Measurements from ENCODE around the gene MORC3.
"Not testable (repeated sequence)": the region's sequence is repeated elsewhere in the genome, so short reads cannot be mapped to it uniquely, and the experiment has no call there.

Gene MORC3

GRCh38 chr21:36323032-36323431, 3.0 kb downstream of the MORC3 start:
- DNase-seq, result no peak

- no peak for DNase-seq
These were observed 5.5 kb downstream of the MORC3 start for GRCh38 chr21:36325373-36326010.

- peak; percentile 41 for DNase-seq
These were observed 10.9 kb downstream of the MORC3 start for GRCh38 chr21:36330904-36331303.

- no peak for DNase-seq
These were observed 17.1 kb downstream of the MORC3 start for GRCh38 chr21:36337099-36337509.

- no peak for DNase-seq
These were observed 19.0 kb downstream of the MORC3 start for GRCh38 chr21:36338975-36339374.

- not testable (repeated sequence) for DNase-seq
These were observed 22.6 kb downstream of the MORC3 start for GRCh38 chr21:36342581-36342980.

GRCh38 chr21:36344931-36345330, 24.9 kb downstream of the MORC3 start:
- DNase-seq, result no peak

- DNase-seq, result no peak
These were observed 27.4 kb downstream of the MORC3 start for GRCh38 chr21:36347278-36347961.

- DNase-seq, result no peak
These were observed 27.9 kb downstream of the MORC3 start for GRCh38 chr21:36347962-36348328.

- no peak for DNase-seq
These were observed 29.3 kb downstream of the MORC3 start for GRCh38 chr21:36349315-36349714.

- no peak for DNase-seq
These were observed 30.4 kb downstream of the MORC3 start for GRCh38 chr21:36350282-36350910.

- DNase-seq, result no peak
These were observed 35.1 kb downstream of the MORC3 start for GRCh38 chr21:36354918-36355680.

GRCh38 chr21:36355868-36356267, 35.9 kb downstream of the MORC3 start:
- DNase-seq, result no peak

- DNase-seq, result no peak
These were observed 39.2 kb downstream of the MORC3 start for GRCh38 chr21:36359185-36359584.

- no peak for DNase-seq
These were observed 49.2 kb downstream of the MORC3 start for GRCh38 chr21:36369064-36369685.

GRCh38 chr21:36375994-36376393, 56.0 kb downstream of the MORC3 start:
- DNase-seq, result no peak

GRCh38 chr21:36377391-36377842, 57.4 kb downstream of the MORC3 start:
- DNase-seq, result no peak

GRCh38 chr21:36379251-36379650, 59.3 kb downstream of the MORC3 start:
- no peak for DNase-seq

- DNase-seq, result no peak
These were observed 62.0 kb downstream of the MORC3 start for GRCh38 chr21:36381841-36382589.

GRCh38 chr21:36382722-36383121, 62.7 kb downstream of the MORC3 start:
- DNase-seq, result not testable (repeated sequence)

GRCh38 chr21:36384885-36385232, 64.9 kb downstream of the MORC3 start:
- no peak for DNase-seq
